Naive thymus-derived CD8-positive, alpha-beta T cell (primary cell): ENCODE data around the gene KRT1. TPM values are rescaled to one million over a fixed set of nuclear protein-coding genes. Genes with fewer than 3 reads are reported as not detected.
A peak's percentile ranks its signal among the peaks of the same experiment; 100 is the strongest.

ENCODE experiments used
- ATAC-seq, 2 donors: fragments of 150-1000 bp; cut with Tn5 transposase in 1 of 2; sonication (Bioruptor Pico), chemical (Tn5 transposase) in 1 of 2; 1 replicate in 1 of 2; 2 replicates in 1 of 2; pipeline ENCODE4 v1.10.0; 2021; ENCODE audit warnings: mild to moderate bottlenecking in 2 of 2, moderate library complexity in 2 of 2
- POLR2A ChIA-PET: fragments of 350-600 bp; sonication (Branson Sonifier 250); formaldehyde crosslinking; loops from one replicate; lab custom pipeline; 2021; ENCODE audit warnings: antibody characterized with exemption; lab: Charles Lee
- DNase-seq, 10 donors: peaks; one replicate each; pipeline versions ENCODE4 v3.0.0 to v3.0.0-alpha.2; 2020 to 2022
- H3K27ac Mint-ChIP-seq, 10 donors: one replicate each; pipeline ENCODE4 v1.8.0; 2020 to 2022; ENCODE audit warnings: mild to moderate bottlenecking in 10 of 10, mixed read lengths in 10 of 10, moderate library complexity in 4 of 10, inconsistent platforms in 1 of 10
- H3K27me3 Mint-ChIP-seq, 5 donors: one replicate each; pipeline ENCODE4 v1.8.0; 2021 to 2022; ENCODE audit warnings: mixed read lengths in 5 of 5
- H3K36me3 Mint-ChIP-seq, 3 donors: one replicate each; pipeline ENCODE4 v1.8.0; 2020 to 2022; ENCODE audit warnings: mixed read lengths in 3 of 3, mild to moderate bottlenecking in 2 of 3, inconsistent platforms in 1 of 3
- H3K4me1 Mint-ChIP-seq, 4 donors: one replicate each; pipeline ENCODE4 v1.8.0; 2021 to 2022; ENCODE audit warnings: mixed read lengths in 4 of 4
- H3K4me3 Mint-ChIP-seq, 10 donors: one replicate each; pipeline ENCODE4 v1.8.0; 2020 to 2022; ENCODE audit warnings: mild to moderate bottlenecking in 10 of 10, mixed read lengths in 10 of 10, moderate library complexity in 6 of 10, inconsistent platforms in 1 of 10
- H3K9me3 Mint-ChIP-seq, 9 donors: one replicate each; pipeline ENCODE4 v1.8.0; 2020 to 2022; ENCODE audit warnings: mixed read lengths in 9 of 9, mild to moderate bottlenecking in 3 of 9, inconsistent platforms in 1 of 9, moderate library complexity in 1 of 9
- polyA plus RNA-seq, 3 donors: library from polyadenylated mRNA; unstranded; fragments of 300-500 nt; fragmentation: Illumina TruSeq; gene quantifications; one replicate each; pipeline ENCODE4 v1.2.3, GENCODE V29; 2021
- total RNA-seq, 8 experiments: library from RNA in 2 of 8; stranded (reverse) in 2 of 8; gene quantifications; one replicate each; pipeline ENCODE4 v1.2.3 and lab custom pipeline; 2021 to 2026

Gene KRT1
- total RNA-seq (not detected), polyA plus RNA-seq (under 1 TPM in 1 of 3 donors, not detected in 2; 0.31 TPM), total RNA-seq (lab: John Stamatoyannopoulos, UW) (0 to 1.5 (median 0) reads per million in 6 experiments)

- peak within 1 kb of the TSS; percentile 47 to 94 (median 90) for H3K27ac Mint-ChIP-seq
- H3K27me3 Mint-ChIP-seq, result no peaks in the 10 kb centered on the region
- POLR2A ChIA-PET, result interaction anchor here (0.9 to 4.8 kb wide), 8 partner anchors 11 to 68 kb away, joined by 3 to 27 read pairs (median 4); no protein-coding TSS in a partner anchor
- H3K36me3 Mint-ChIP-seq, result peaks cover 0 to 1% (median 0%) of the 10 kb centered on the region in 3 donors
- ATAC-seq, result no peak
- H3K4me3 Mint-ChIP-seq, result peak within 1 kb of the TSS in 9 of 10 donors; percentile 16 to 70 (median 50)
- H3K9me3 Mint-ChIP-seq, result no peaks in the 10 kb centered on the region
- H3K4me1 Mint-ChIP-seq, result peaks cover 34 to 67% (median 41%) of the 10 kb centered on the region in 4 donors
- DNase-seq, result no peak
Measured at GRCh38 chr12:52680363-52680762, at the start of gene KRT1. TSS of gene KRT1 (minus strand) at chr12:52680407. CDS start at chr12:52680348, 59 bp downstream.

GRCh38 chr12:52729147-52729546, 48.9 kb upstream of the KRT1 start:
- POLR2A ChIA-PET, result no interaction called here
- H3K27ac Mint-ChIP-seq, result peak overlapping the region in 1 of 10 donors; percentile 64
- ATAC-seq (no peak), DNase-seq (no peak)
- H3K4me1 Mint-ChIP-seq, result peaks cover 0 to 5% (median 0%) of the 10 kb centered on the region in 4 donors
- H3K9me3 Mint-ChIP-seq, result peaks cover 0 to 13% (median 0%) of the 10 kb centered on the region in 9 donors
- no peaks in the 10 kb centered on the region for H3K36me3 Mint-ChIP-seq
- H3K27me3 Mint-ChIP-seq, result peaks cover 0 to 9% (median 6%) of the 10 kb centered on the region in 5 donors
- H3K4me3 Mint-ChIP-seq, result no peak overlapping the region

DNA sequence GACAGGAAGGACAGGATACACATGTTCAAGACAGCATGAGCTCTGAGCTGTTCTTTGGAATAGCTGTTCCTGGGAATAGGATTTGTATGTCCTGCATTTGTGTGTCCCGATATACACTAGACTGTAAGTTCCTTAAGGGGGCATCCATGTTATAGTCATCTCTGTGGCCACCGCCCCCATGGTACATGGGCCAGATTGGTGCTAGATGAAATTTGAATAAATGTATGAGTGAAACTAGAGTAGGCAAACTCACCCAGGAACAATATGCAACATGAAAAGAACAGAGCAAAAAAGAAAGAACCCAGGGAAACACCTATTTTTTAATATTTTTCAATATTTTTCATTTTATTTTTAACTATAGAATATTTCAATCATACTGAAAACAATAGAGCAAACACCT, 48.2 kb upstream of the KRT1 start:
- H3K27me3 Mint-ChIP-seq, result peaks cover 0 to 9% (median 6%) of the 10 kb centered on the region in 5 donors
- no peak overlapping the region for H3K4me3 Mint-ChIP-seq
- no peaks in the 10 kb centered on the region for H3K36me3 Mint-ChIP-seq
- peaks cover 0 to 5% (median 0%) of the 10 kb centered on the region in 4 donors for H3K4me1 Mint-ChIP-seq
- POLR2A ChIA-PET, result no interaction called here
- ATAC-seq, result no peak
- H3K9me3 Mint-ChIP-seq, result peaks cover 0 to 13% (median 0%) of the 10 kb centered on the region in 9 donors
- no peak overlapping the region for H3K27ac Mint-ChIP-seq
- DNase-seq, result no peak

- POLR2A ChIA-PET, result interaction anchor here (0.6 kb wide), 1 partner anchor 16 kb away, joined by 3 read pairs; no protein-coding TSS in a partner anchor
- no peak overlapping the region for H3K4me3 Mint-ChIP-seq
Measured at GRCh38 chr12:52727037-52727436, 46.8 kb upstream of the KRT1 start.

GRCh38 chr12:52726451-52726850, 46.2 kb upstream of the KRT1 start:
- H3K36me3 Mint-ChIP-seq, result no peaks in the 10 kb centered on the region
- POLR2A ChIA-PET, result no interaction called here
- H3K27ac Mint-ChIP-seq, result no peak overlapping the region
- peaks cover 0 to 6% (median 3%) of the 10 kb centered on the region in 4 donors for H3K4me1 Mint-ChIP-seq
- ATAC-seq (no peak), DNase-seq (no peak)
- H3K4me3 Mint-ChIP-seq, result no peak overlapping the region
- H3K9me3 Mint-ChIP-seq, result peaks cover 0 to 13% (median 0%) of the 10 kb centered on the region in 9 donors
- peaks cover 0 to 10% (median 6%) of the 10 kb centered on the region in 5 donors for H3K27me3 Mint-ChIP-seq

More at GRCh38 chr12:52727037-52727436, 46.8 kb upstream of the KRT1 start:
- no peak for ATAC-seq
- Mint-ChIP-seq H3K36me3 (no peaks in the 10 kb centered on the region), H3K27ac (peak overlapping the region in 1 of 10 donors; percentile 46), H3K4me1 (peaks cover 0 to 5% (median 1%) of the 10 kb centered on the region in 4 donors), H3K9me3 (peaks cover 0 to 13% (median 0%) of the 10 kb centered on the region in 9 donors), H3K27me3 (peaks cover 0 to 10% (median 6%) of the 10 kb centered on the region in 5 donors)
- DNase-seq, result no peak

- H3K4me3 Mint-ChIP-seq, result no peak overlapping the region
- no peak for ATAC-seq
- H3K27me3 Mint-ChIP-seq, result peaks cover 0 to 6% (median 0%) of the 10 kb centered on the region in 5 donors
- H3K36me3 Mint-ChIP-seq, result no peaks in the 10 kb centered on the region
- POLR2A ChIA-PET, result no interaction called here
- no peaks in the 10 kb centered on the region for H3K9me3 Mint-ChIP-seq
- peak overlapping the region in 1 of 10 donors; percentile 24 for H3K27ac Mint-ChIP-seq
- DNase-seq, result no peak
- peaks cover 0 to 6% (median 2%) of the 10 kb centered on the region in 4 donors for H3K4me1 Mint-ChIP-seq
Measured at GRCh38 chr12:52724384-52724783, 44.2 kb upstream of the KRT1 start.

GRCh38 chr12:52722680-52723079, 42.5 kb upstream of the KRT1 start:
- Mint-ChIP-seq H3K27me3 (peaks cover 0 to 6% (median 0%) of the 10 kb centered on the region in 5 donors), H3K9me3 (no peaks in the 10 kb centered on the region), H3K4me3 (no peak overlapping the region), H3K4me1 (peaks cover 0 to 6% (median 2%) of the 10 kb centered on the region in 4 donors), H3K27ac (peak overlapping the region in 4 of 10 donors; percentile 24 to 88 (median 65)), H3K36me3 (no peaks in the 10 kb centered on the region)
- no peak for ATAC-seq
- POLR2A ChIA-PET, result no interaction called here
- no peak for DNase-seq

DNA sequence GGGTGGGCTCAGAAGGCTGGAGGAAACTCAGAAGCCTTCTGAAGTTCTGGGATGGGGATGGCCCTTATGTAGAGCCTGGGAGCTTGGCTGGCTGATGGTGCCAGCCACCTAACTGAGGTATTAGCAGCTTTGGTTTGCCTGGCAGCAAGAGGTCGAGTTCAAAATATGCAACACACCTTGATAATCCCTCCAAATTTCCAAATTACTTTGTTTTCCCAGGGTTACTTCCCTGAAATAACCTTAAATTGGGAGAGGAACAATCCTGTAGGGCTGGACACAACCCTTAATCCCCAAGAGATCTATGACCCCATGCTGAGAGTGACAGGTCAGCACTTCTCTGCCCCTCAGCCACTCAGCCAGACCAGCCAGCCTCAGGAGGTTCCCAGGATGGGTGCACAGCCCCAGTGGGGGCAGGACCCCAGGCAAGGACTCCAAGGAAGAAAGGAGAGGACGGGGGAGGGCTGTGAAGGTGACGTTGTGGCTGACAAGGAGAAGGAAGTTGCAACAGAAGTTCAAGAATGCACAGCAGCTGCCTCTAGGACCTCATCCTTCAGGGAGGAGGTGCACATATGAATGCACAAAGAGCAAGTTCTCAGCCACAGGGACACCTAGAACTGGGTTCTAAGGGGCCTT, 41.7 kb upstream of the KRT1 start:
- ATAC-seq, result no peak
- Mint-ChIP-seq H3K9me3 (no peaks in the 10 kb centered on the region), H3K27ac (peak overlapping the region in 3 of 10 donors; percentile 57 to 88 (median 60)), H3K27me3 (peaks cover 0 to 4% (median 0%) of the 10 kb centered on the region in 5 donors), H3K4me3 (no peak overlapping the region), H3K4me1 (peaks cover 0 to 6% (median 1%) of the 10 kb centered on the region in 4 donors), H3K36me3 (no peaks in the 10 kb centered on the region)
- POLR2A ChIA-PET, result no interaction called here
- DNase-seq, result no peak

DNA sequence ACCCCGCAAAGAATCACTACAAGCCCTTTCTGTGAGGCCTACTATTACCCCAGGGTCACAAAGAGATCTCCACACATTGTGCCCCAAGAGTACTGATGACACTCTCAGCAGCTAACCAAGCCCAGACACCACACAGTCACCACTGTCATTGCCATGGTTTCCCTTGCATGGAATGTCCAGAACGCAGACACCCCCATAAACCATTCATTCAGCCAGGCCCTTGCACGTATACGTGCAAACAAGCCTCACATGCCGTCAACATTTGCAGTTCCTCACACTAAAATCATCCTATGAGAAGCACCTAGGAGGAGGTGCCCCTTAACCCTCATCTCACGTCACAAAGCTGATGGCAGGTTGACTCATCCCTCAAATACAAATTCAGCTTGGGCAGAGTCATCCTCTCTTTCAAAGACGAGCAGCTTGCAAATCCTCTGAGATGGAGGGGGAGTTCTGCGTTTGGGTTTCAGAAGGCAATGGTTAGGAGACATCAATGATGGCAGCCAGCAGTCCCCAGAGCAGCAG, 40.2 kb upstream of the KRT1 start:
- POLR2A ChIA-PET, result interaction anchor here (0.6 kb wide), 1 partner anchor 14 kb away, joined by 3 read pairs; no protein-coding TSS in a partner anchor
- no peak for ATAC-seq
- Mint-ChIP-seq H3K27me3 (peaks cover 0 to 10% (median 6%) of the 10 kb centered on the region in 5 donors), H3K4me1 (peaks cover 0 to 6% (median 1%) of the 10 kb centered on the region in 4 donors), H3K27ac (peak overlapping the region in 1 of 10 donors; percentile 46), H3K36me3 (no peaks in the 10 kb centered on the region), H3K9me3 (no peaks in the 10 kb centered on the region), H3K4me3 (no peak overlapping the region)
- DNase-seq, result no peak

- Mint-ChIP-seq H3K27ac (peak overlapping the region in 2 of 10 donors; percentile 5 to 75), H3K4me1 (peaks cover 8 to 17% (median 14%) of the 10 kb centered on the region in 4 donors), H3K4me3 (peak overlapping the region in 1 of 10 donors; percentile 37), H3K27me3 (peaks cover 0 to 36% (median 21%) of the 10 kb centered on the region in 5 donors), H3K36me3 (no peaks in the 10 kb centered on the region), H3K9me3 (no peaks in the 10 kb centered on the region)
- POLR2A ChIA-PET, result interaction anchor here (1.5 kb wide), 1 partner anchor 104 kb away, joined by 3 read pairs; no protein-coding TSS in a partner anchor
- ATAC-seq (no peak), DNase-seq (no peak)
Measured at GRCh38 chr12:52716061-52716460, 35.9 kb upstream of the KRT1 start.

DNA sequence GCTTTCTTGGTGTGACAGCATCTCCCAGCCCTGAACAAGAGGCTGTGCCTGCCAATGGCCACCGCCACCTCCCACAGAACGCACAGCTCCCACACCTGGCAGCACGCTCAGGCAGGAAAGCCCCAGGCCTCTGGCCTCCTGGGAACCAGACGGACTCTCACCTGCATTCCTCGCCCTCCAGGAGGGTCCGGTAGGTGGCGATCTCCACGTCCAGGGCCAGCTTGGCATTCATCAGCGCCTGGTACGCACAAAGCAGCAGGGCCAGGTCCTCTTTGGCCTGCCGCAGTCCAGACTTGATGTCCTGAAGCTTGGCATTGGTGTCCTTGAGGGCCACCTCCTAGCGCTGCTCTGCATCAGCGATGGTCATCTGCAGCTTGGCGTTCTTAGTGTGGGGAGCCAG, 35.2 kb upstream of the KRT1 start:
- ATAC-seq, result no peak
- Mint-ChIP-seq H3K9me3 (no peaks in the 10 kb centered on the region), H3K36me3 (no peaks in the 10 kb centered on the region), H3K4me3 (peak overlapping the region in 7 of 10 donors; percentile 54 to 80 (median 68)), H3K27me3 (peaks cover 0 to 36% (median 21%) of the 10 kb centered on the region in 5 donors), H3K27ac (peak overlapping the region in 2 of 10 donors; percentile 25 to 83), H3K4me1 (peaks cover 7 to 17% (median 14%) of the 10 kb centered on the region in 4 donors)
- DNase-seq, result no peak
- POLR2A ChIA-PET, result interaction anchor here (1.1 to 1.5 kb wide), 2 partner anchors 82 to 103 kb away, joined by 3 to 4 read pairs; no protein-coding TSS in a partner anchor

- POLR2A ChIA-PET, result interaction anchor here (1.1 to 1.5 kb wide), 2 partner anchors 82 to 102 kb away, joined by 3 to 4 read pairs; no protein-coding TSS in a partner anchor
- no peak for ATAC-seq
- peak overlapping the region in 4 of 10 donors; percentile 40 to 83 (median 76) for H3K27ac Mint-ChIP-seq
- DNase-seq, result no peak
- peaks cover 6 to 17% (median 14%) of the 10 kb centered on the region in 4 donors for H3K4me1 Mint-ChIP-seq
- no peaks in the 10 kb centered on the region for H3K36me3 Mint-ChIP-seq
- peak overlapping the region; percentile 54 to 80 (median 68) for H3K4me3 Mint-ChIP-seq
- peaks cover 0 to 36% (median 21%) of the 10 kb centered on the region in 5 donors for H3K27me3 Mint-ChIP-seq
- H3K9me3 Mint-ChIP-seq, result no peaks in the 10 kb centered on the region
Measured at GRCh38 chr12:52714887-52715281, 34.7 kb upstream of the KRT1 start.
